Vagina (tissue), 2 donors: ENCODE measurements around the gene ENTREP3.

Experiments
- POLR2AphosphoS5 ChIP-seq, 2 donors: sonication (generic); formaldehyde crosslinking; IDR thresholded peaks; one replicate each; pipeline ENCODE4 v1.9.0; 2017; ENCODE audit warnings: antibody characterized with exemption in 2 of 2, mild to moderate bottlenecking in 2 of 2, low read depth in 1 of 2; ENCODE audit not compliant: insufficient read depth in 1 of 2
- TF ChIP-seq, protein P1 (sequence below), 3 experiments: fragments of 450-650 bp in 2 of 3; fragments of 200-600 bp in 1 of 3; sonication (generic) in 1 of 3; IDR thresholded peaks; one replicate each; pipeline ENCODE4 v1.5.1; 2017 to 2019; ENCODE audit warnings: antibody characterized with exemption in 3 of 3, mild to moderate bottlenecking in 2 of 3, moderate library complexity in 2 of 3

DNA sequence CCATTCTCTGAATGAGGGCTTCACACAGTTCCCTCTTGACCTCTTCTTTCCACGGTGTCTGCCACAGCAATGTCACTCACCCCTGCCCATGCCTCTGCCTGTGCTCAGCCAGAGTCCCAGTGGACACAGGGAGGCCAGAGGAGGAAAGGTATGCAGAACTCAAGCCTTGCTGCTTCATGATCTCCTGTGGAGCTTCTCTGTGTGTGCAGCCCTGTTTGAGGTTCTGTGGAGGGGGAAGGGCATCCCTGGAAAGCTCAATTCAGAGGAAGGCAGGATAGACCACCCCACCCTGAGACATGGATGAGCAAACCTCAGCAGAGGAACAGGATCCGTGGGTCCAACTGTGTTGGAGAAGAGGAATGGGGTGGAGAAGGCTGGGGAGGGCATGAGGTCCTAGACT is 24.0 kb upstream of the ENTREP3 start:
- TF ChIP-seq, protein P1, sequence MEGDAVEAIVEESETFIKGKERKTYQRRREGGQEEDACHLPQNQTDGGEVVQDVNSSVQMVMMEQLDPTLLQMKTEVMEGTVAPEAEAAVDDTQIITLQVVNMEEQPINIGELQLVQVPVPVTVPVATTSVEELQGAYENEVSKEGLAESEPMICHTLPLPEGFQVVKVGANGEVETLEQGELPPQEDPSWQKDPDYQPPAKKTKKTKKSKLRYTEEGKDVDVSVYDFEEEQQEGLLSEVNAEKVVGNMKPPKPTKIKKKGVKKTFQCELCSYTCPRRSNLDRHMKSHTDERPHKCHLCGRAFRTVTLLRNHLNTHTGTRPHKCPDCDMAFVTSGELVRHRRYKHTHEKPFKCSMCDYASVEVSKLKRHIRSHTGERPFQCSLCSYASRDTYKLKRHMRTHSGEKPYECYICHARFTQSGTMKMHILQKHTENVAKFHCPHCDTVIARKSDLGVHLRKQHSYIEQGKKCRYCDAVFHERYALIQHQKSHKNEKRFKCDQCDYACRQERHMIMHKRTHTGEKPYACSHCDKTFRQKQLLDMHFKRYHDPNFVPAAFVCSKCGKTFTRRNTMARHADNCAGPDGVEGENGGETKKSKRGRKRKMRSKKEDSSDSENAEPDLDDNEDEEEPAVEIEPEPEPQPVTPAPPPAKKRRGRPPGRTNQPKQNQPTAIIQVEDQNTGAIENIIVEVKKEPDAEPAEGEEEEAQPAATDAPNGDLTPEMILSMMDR (IDR thresholded peaks at IDR 0.05): no peak
- TF ChIP-seq POLR2AphosphoS5 (IDR thresholded peaks at IDR 0.05; ENCODE audit: insufficient read depth in 1 of 2, low read depth in 1 of 2): no peak
